ENCODE measurements around the gene PPM1K.
"Not testable (repeated sequence)": the region's sequence is repeated elsewhere in the genome, so short reads cannot be mapped to it uniquely, and the experiment has no call there.

PPM1K gene

DNA sequence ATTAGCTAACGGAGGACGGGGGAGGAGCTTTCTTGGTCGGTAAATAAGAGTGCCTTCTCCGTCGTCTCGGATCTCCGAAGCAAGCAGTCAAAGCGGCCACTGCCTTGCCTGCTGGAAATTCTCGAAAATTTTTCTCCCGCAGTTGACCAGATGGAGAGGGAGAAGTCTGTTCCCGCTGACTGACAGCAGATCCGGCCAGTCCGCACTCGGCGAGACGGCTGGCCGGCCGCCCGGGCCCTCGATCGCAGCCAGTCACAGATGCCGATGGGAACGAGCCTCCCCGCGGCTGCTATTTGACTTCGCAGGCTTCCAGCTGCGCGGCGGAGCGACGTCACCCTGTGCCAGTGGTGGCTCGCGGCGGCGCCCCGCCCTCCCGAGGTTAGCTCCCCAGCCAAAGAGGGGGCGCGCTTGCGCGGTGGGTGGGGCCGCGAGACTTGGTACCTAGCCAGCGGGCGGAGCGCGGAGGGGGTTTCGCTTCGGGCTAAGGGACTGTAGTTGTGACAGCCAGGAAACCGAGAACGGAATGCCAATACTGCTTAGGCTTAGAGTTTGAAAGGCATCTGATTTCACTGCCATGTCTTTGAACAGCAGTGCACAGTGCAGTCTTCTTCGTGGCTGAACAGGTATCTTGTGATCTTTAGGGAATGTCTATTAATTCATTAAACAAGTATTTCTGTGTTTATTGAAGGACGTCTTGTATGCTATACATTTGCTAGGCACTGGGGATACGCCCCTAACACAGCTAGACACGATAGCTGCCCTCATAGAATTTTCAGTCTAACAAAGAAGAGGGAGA lies at the start of gene PPM1K:
Gene PPM1K, minus strand, starts transcription at position 123 of the 796 bp plus-strand sequence. CDS start 5,978 bp downstream, outside the sequence.
- DNase-seq (ENCODE audit: low read depth) = peak; percentile 97

DNA sequence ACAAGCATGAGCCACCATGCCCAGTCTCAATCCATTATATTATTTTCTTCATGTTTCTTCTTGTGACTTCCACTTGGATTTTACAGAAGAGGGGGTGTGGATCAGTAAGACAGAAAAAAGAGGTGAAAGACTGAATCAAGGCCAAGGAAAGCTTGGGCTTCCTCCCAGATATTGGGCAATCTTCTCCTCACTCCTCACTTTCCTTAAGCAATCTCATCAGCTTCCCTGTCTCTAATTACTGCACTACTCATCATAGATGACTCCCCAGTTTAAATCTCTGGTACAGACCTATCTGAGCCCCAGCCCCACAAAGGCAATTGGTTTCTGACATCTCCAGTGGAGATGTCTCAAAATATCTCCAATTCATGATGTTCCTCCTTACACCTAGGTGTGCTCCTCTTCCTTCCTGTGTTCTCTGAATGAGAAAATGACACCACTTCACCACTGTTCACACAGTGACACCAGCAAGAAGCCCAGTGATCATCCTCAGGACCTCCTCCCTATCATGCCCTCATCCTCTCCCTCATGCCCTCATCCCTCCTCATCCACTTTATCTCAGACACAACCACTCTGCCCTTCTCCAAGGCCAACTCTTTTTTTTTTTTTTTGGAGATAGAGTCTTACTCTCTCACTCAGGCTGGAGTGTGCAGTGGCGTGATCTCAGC lies 49.5 kb upstream of the PPM1K start:
- no peak for DNase-seq (ENCODE audit: low read depth)

GRCh38 chr4:88327665-88328064 lies 43.3 kb upstream of the PPM1K start:
- DNase-seq (ENCODE audit: low read depth) = no peak

GRCh38 chr4:88320780-88321373 lies 36.5 kb upstream of the PPM1K start:
- DNase-seq (ENCODE audit: low read depth) = no peak

DNA sequence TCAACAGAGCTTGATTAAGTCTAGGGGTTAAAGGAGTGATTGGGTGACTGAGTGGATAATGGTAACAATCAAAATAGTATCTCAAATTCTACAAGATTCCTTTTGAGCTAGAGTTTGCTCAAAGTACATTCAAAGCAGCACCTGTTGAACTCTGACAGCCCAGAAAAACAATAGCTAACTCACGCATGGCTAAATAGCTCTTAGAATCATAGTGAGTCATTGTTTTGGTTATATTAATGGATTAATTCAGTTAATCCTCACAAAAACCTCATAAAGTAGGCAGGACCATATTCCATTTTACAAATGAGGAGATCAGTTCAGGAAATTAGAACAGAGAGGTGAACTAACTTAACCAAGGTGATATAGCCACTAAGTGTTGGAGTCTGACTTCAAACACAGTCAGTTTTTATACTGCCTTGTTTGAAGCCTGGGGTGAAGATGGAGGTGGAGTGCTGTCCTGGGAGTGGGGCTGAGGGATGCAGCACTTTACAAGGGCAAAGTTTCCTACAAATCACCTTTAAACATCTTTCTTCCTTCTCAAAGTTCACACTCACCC lies 35.9 kb upstream of the PPM1K start:
- DNase-seq (ENCODE audit: low read depth) = no peak

- DNase-seq (ENCODE audit: low read depth) = no peak
Measured at GRCh38 chr4:88318751-88319350, 34.5 kb upstream of the PPM1K start.

DNA sequence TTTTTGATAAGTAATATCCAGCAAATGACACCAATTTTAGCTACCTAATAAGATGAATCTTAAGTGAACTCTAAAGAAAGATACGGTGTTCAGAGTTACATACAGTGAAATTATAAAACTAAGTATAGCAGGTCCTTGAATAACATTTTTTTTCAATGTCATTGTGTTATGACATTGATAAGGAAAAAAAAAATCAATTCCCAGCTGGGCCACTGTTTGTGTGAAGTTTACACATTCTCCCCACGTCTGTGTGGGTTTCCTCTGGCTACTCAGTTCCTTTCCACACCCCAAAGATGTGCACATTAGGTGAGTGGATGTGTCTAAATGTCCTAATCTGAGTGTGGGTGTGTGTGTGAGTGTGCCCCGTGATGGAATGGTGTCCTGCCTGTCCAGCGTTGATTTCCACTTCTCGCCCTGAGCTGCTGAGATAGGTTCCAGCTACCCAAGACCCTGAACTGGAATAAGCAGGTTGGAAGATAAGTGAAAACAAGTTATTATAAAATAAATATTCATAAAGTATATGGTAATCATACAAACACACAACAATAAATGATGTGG lies 31.2 kb upstream of the PPM1K start:
- DNase-seq (ENCODE audit: low read depth) = no peak

- DNase-seq (ENCODE audit: low read depth) = not testable (repeated sequence)
Measured at GRCh38 chr4:88313088-88313624, 28.8 kb upstream of the PPM1K start.

DNA sequence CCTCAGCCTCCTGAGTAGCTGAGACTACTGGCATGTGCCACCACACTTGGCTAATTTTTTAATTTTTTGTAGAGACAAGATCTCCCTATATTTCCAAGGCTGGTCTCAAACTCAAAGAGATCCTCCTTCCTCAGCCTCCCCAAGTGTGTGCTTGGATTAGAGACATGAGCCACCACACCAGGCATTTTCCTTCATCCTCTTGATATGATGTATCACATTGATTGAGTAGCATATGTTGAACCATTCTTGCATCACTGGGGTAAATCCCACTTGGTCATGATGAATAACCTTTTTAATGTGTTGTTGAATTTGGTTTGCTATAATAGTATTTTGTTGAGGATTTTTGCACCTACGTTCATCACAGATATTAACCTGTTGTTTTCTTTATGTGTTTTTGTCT lies 24.2 kb upstream of the PPM1K start:
- no peak for DNase-seq (ENCODE audit: low read depth)

DNA sequence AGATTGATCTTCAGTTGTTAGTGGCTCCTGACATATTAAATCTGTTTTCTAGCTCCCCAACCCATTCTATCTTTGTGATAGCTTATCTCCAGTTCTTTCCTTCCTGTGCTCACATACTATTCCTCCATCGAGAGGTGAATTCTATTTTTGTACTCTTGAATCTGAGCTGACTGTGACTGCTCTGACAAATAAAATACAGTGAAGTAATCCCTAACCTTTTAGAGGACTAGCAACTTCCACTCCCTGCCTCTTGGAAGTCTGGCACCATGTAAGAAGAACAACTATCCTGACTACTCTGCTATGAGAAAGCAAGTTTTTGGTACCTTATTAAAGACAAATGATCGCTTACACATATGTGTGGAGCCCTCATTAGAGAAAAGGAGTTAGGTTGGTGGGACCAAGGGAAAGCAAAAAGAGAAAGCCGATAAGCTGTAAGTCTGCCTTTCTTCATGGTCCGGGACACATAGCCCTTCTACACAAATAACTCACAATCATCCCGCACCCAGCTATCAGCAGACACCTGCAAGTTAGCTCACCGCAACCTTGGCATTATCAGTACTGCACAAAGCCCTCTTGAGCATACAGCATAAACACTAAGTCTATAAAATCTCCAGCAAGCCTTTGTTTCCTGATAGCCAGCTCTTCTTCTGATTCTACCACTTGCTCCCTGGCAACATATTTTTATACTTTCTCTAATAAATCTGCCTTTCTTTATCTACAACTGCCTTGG lies 13.5 kb upstream of the PPM1K start:
- DNase-seq (ENCODE audit: low read depth) = no peak

- no peak for DNase-seq (ENCODE audit: low read depth)
Measured at GRCh38 chr4:88297212-88297516, 12.8 kb upstream of the PPM1K start.

GRCh38 chr4:88296413-88297211 lies 12.3 kb upstream of the PPM1K start:
- DNase-seq (ENCODE audit: low read depth) = no peak

- no peak for DNase-seq (ENCODE audit: low read depth)
Measured at GRCh38 chr4:88295656-88296055, 11.3 kb upstream of the PPM1K start.

- no peak for DNase-seq (ENCODE audit: low read depth)
Measured at GRCh38 chr4:88291003-88291402, 6.6 kb upstream of the PPM1K start.

DNA sequence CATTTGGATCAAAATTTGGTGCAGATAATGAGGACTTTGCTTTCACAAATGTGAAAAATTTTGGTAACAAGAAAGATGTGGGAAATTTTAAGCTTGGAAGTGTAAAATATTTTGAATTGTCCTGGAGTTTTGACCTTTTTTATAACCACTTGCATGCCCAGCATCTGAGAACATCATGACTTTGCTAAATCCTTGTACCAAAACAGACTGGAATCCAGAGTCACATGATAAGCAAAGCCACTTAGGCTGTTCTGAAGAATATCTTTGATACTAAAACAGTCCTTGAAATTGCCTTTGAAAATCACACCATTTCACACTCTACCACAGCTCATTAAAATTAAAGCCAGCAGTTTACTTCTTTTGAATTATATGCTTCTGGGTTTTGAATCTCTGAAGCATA lies 2.5 kb upstream of the PPM1K start:
- DNase-seq (ENCODE audit: low read depth) = no peak

DNA sequence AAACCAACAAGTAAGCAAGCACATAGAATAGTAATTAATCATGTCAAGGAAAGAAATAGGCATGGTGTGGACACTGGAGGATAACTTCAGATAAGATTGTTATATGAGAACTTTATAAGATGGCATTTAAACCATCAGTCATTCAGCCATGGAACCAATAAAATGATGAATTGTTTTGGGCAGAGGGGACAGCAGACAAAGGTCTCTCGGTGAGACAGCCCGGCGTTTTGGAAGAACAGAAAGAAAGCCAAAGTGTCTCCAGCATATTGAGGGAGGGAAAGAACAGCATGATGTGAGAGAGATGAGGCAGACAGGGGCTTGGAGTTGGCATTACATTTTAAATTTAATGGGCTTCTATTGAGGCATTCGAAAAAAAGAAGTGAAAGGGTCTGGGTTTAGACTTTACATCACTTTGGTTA lies 883 bp upstream of the PPM1K start:
- DNase-seq (ENCODE audit: low read depth) = no peak

DNA sequence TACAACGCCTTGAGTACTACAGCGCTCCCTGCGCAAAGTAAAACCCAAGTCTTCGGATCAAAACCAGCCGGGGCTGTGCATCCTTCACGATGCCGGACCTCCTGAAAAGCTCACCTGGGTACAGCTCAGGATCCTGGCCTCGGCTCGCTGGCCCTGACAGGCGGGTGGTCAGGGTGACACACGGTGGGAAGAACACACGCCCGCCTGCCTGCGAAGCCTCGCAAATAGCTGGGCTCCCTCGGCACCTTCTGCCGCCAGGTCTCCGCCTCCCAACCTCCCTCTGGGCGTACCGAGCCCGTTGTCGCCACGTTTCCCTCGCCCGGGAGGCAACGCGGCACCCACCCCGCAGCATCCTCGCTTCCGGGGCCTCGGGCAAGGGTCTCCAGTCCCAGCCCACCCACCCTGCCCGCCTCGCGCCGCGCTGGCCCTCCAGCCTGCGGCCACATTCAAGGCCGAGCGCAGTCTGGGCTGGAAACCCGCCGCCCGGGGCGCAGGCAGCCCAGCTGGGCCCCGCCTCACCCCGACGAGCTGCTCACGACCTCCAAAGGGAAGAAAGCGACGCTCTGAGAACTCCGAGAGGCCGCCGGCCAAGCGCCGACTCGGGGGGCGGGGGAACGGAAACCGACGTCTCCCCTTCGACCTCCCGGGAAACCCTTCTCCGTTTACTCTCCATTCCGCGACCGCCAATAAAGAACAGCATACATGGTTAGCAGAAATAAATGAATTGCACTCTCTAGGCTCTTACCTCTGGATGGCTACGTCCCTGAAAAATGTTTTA lies 511 bp downstream of the PPM1K start:
- peak; percentile 67 for DNase-seq (ENCODE audit: low read depth)

- no peak for DNase-seq (ENCODE audit: low read depth)
Measured at GRCh38 chr4:88280228-88280795, 4.0 kb downstream of the PPM1K start.

DNA sequence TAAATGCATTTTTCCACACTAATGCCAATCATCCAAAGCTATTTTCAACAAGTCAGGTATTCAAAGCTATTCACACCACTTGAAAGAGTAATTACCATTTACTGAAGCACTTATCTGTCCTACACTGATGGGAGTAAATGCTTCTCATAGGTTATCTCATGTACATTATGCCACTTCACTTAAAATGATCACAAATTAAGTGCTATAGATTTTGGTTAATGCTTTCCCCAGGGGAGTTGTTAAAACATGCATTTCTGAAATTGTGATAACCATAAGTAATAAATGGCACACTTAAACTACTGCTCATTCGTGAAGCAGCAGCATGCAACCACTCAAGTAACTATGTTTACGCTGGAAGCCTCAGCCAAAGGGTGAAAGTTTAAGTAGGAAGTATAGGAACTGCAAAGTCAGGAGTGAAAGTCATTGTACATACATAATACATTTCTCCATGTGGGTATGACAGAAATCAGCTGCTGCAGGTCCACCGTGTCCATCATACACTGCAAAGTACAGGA lies 6.6 kb downstream of the PPM1K start:
- no peak for DNase-seq (ENCODE audit: low read depth)
